Urinary bladder (tissue), 4 donors: ENCODE data around the gene PIK3AP1. TPM values are rescaled to one million over a fixed set of nuclear protein-coding genes. Genes with fewer than 3 reads are reported as not detected.
"Not testable (repeated sequence)": the region's sequence is repeated elsewhere in the genome, so short reads cannot be mapped to it uniquely, and the experiment has no call there.

Experiments
- DNase-seq: peaks from one replicate; pipeline ENCODE4 v3.0.0-alpha.2; 2015; ENCODE audit errors: extremely low spot score
- H3K27ac ChIP-seq: one replicate; pipeline ENCODE4 v1.5.1; 2013; ENCODE audit warnings: low read depth, mild to moderate bottlenecking, moderate library complexity
- H3K36me3 ChIP-seq: one replicate; pipeline ENCODE4 v1.6.1; 2013; ENCODE audit warnings: mild to moderate bottlenecking, moderate library complexity; ENCODE audit not compliant: insufficient read depth
- H3K4me1 ChIP-seq: one replicate; pipeline ENCODE4 v1.6.1; 2013; ENCODE audit warnings: mild to moderate bottlenecking, moderate library complexity; ENCODE audit not compliant: insufficient read depth
- H3K4me3 ChIP-seq: one replicate; pipeline ENCODE4 v1.5.1; 2013; ENCODE audit warnings: low read depth, low read length
- WGBS: extraction: QIAGEN DNeasy Blood & Tissue Kit; methylation state at CpG from one replicate; pipeline ENCODE4 v1.1.7; 2013; 5-methylcytosine and 5-hydroxymethylcytosine counted together
- polyA plus RNA-seq: library from polyadenylated mRNA; stranded (reverse); fragments of 200-250 nt; gene quantifications from one replicate; pipeline ENCODE4 v1.2.3, GENCODE V29; 2013
- total RNA-seq: library from RNA; depleted of rRNA; stranded (reverse); fragments of >200 nt; gene quantifications from one replicate; pipeline ENCODE4 v1.2.3, GENCODE V29; 2014
- donor health status: healthy with polysubstance abuse.
- donor health status: healthy.

PIK3AP1 gene
- total and polyA plus RNA-seq, 2 donors, result 3.7 to 6.6 TPM

- H3K4me1 ChIP-seq, H3K4me3 ChIP-seq, H3K36me3 ChIP-seq, H3K27ac ChIP-seq, DNase-seq: not testable (repeated sequence)
- 89% methylated on average over 6 of the region's 6 CpGs for WGBS
Observed at GRCh38 chr10:96698305-96698704, 22.0 kb downstream of the PIK3AP1 start.

GRCh38 chr10:96697438-96697837 is 22.9 kb downstream of the PIK3AP1 start:
- no peaks in the 10 kb centered on the region for H3K4me1 ChIP-seq
- WGBS, result 90% methylated on average over 3 of the region's 3 CpGs
- no peak overlapping the region for H3K27ac ChIP-seq
- DNase-seq, result no peak
- H3K36me3 ChIP-seq, result no peaks in the 10 kb centered on the region
- H3K4me3 ChIP-seq, result no peak overlapping the region

- Histone ChIP-seq H3K4me3 (no peak overlapping the region), H3K36me3 (no peaks in the 10 kb centered on the region), H3K27ac (no peak overlapping the region), H3K4me1 (no peaks in the 10 kb centered on the region)
- DNase-seq, result no peak
- 84% methylated on average over 7 of the region's 7 CpGs for WGBS
Observed at GRCh38 chr10:96696845-96697425, 23.4 kb downstream of the PIK3AP1 start.

- DNase-seq, result no peak
- Histone ChIP-seq H3K36me3 (no peaks in the 10 kb centered on the region), H3K4me3 (no peak overlapping the region), H3K27ac (no peak overlapping the region), H3K4me1 (no peaks in the 10 kb centered on the region)
- 72% methylated on average over 3 of the region's 3 CpGs for WGBS
Observed at GRCh38 chr10:96695975-96696634, 24.2 kb downstream of the PIK3AP1 start.

GRCh38 chr10:96695366-96695765 is 24.9 kb downstream of the PIK3AP1 start:
- Histone ChIP-seq H3K36me3 (no peaks in the 10 kb centered on the region), H3K27ac (no peak overlapping the region), H3K4me3 (no peak overlapping the region), H3K4me1 (no peaks in the 10 kb centered on the region)
- 24% methylated on average over 1 of the region's 1 CpG for WGBS
- no peak for DNase-seq

GRCh38 chr10:96693431-96693830 is 26.9 kb downstream of the PIK3AP1 start:
- no peaks in the 10 kb centered on the region for H3K36me3 ChIP-seq
- no peak overlapping the region for H3K4me3 ChIP-seq
- 91% methylated on average over 3 of the region's 3 CpGs for WGBS
- no peak for DNase-seq
- H3K4me1 ChIP-seq, result no peaks in the 10 kb centered on the region
- H3K27ac ChIP-seq, result no peak overlapping the region

GRCh38 chr10:96692427-96692826 is 27.9 kb downstream of the PIK3AP1 start:
- Histone ChIP-seq H3K27ac (no peak overlapping the region), H3K4me1 (no peaks in the 10 kb centered on the region), H3K4me3 (no peak overlapping the region), H3K36me3 (no peaks in the 10 kb centered on the region)
- DNase-seq, result no peak
- 91% methylated on average over 4 of the region's 4 CpGs for WGBS

GRCh38 chr10:96691761-96692160 is 28.6 kb downstream of the PIK3AP1 start:
- no peaks in the 10 kb centered on the region for H3K4me1 ChIP-seq
- H3K4me3 ChIP-seq, result no peak overlapping the region
- no peak overlapping the region for H3K27ac ChIP-seq
- no peaks in the 10 kb centered on the region for H3K36me3 ChIP-seq
- DNase-seq, result no peak

- Histone ChIP-seq H3K27ac (no peak overlapping the region), H3K36me3 (no peaks in the 10 kb centered on the region), H3K4me1 (no peaks in the 10 kb centered on the region), H3K4me3 (no peak overlapping the region)
- 61% methylated on average over 9 of the region's 9 CpGs for WGBS
- no peak for DNase-seq
Observed at GRCh38 chr10:96690755-96691730, 29.3 kb downstream of the PIK3AP1 start.

- 83% methylated on average over 4 of the region's 4 CpGs for WGBS
- Histone ChIP-seq H3K4me3 (no peak overlapping the region), H3K36me3 (no peaks in the 10 kb centered on the region), H3K4me1 (no peaks in the 10 kb centered on the region), H3K27ac (no peak overlapping the region)
- DNase-seq, result no peak
Observed at GRCh38 chr10:96688789-96689188, 31.5 kb downstream of the PIK3AP1 start.

- DNase-seq, result no peak
- WGBS, result 82% methylated on average over 8 of the region's 8 CpGs
- Histone ChIP-seq H3K27ac (no peak overlapping the region), H3K36me3 (no peaks in the 10 kb centered on the region), H3K4me1 (no peaks in the 10 kb centered on the region), H3K4me3 (no peak overlapping the region)
Observed at GRCh38 chr10:96687317-96688012, 32.8 kb downstream of the PIK3AP1 start.

GRCh38 chr10:96686514-96686913 is 33.8 kb downstream of the PIK3AP1 start:
- no peak for DNase-seq
- WGBS, result 94% methylated on average over 7 of the region's 7 CpGs
- Histone ChIP-seq H3K4me1 (no peaks in the 10 kb centered on the region), H3K27ac (no peak overlapping the region), H3K4me3 (no peak overlapping the region), H3K36me3 (no peaks in the 10 kb centered on the region)

- WGBS, result 79% methylated on average over 3 of the region's 3 CpGs
- no peak for DNase-seq
Observed at GRCh38 chr10:96685306-96685705, 35.0 kb downstream of the PIK3AP1 start.

More at GRCh38 chr10:96685306-96685705, 35.0 kb downstream of the PIK3AP1 start:
- Histone ChIP-seq H3K27ac (no peak overlapping the region), H3K36me3 (no peaks in the 10 kb centered on the region), H3K4me1 (no peaks in the 10 kb centered on the region), H3K4me3 (no peak overlapping the region)
